A549 (cell line): ENCODE measurements around the gene KCNH3. TPM values are rescaled to one million over a fixed set of nuclear protein-coding genes. Genes with fewer than 3 reads are reported as not detected.

Experiments used
- ATAC-seq, 2 experiments: fragments of 200-7000 bp in 1 of 2; fragments of >200 bp in 1 of 2; cut with Nextera tagmentation in 1 of 2; cut with Tn5 transposase in 1 of 2; 3 replicates each; pipeline versions ENCODE4 v1.8.0 to v1.9.1; 2018 to 2020; ENCODE audit warnings: mild to moderate bottlenecking in 1 of 2, moderate library complexity in 1 of 2
- CTCF ChIA-PET: fragments of 300-600 bp; sonication (Branson Sonifier 250); formaldehyde crosslinking; extraction: SDS; loops from one replicate; lab custom pipeline; 2021; ENCODE audit warnings: antibody characterized with exemption, inconsistent platforms; lab: Yijun Ruan, JAX
- POLR2A ChIA-PET: fragments of 350-600 bp; formaldehyde crosslinking; extraction: SDS; loops from one replicate; lab custom pipeline; 2021; ENCODE audit warnings: antibody characterized with exemption, inconsistent platforms; lab: Yijun Ruan, JAX
- DNase-seq, 2 experiments: peaks; one replicate each; pipeline versions ENCODE4 v3.0.0 to v3.0.0-alpha.2; 2011 to 2016; ENCODE audit warnings: low read depth in 1 of 2, low spot score in 1 of 2
- FAIRE-seq: peaks from 2 replicates; lab custom pipeline; 2011; peaks lifted over from hg19 to GRCh38; lab: Jason Lieb, UNC
- H3K27ac ChIP-seq, 2 experiments: fragments of >200 bp; sonication (Bioruptor Twin); formaldehyde crosslinking; 3 replicates each; pipeline ENCODE4 v1.5.1; 2016 to 2017
- H3K4me1 ChIP-seq: fragments of >200 bp; sonication (Bioruptor Twin); formaldehyde crosslinking; 3 replicates; pipeline ENCODE4 v1.6.1; 2016
- H3K4me2 ChIP-seq: fragments of >200 bp; sonication (Bioruptor Twin); formaldehyde crosslinking; 3 replicates; pipeline ENCODE4 v1.6.1; 2016
- H3K4me3 ChIP-seq: fragments of >200 bp; sonication (Bioruptor Twin); formaldehyde crosslinking; 3 replicates; pipeline ENCODE4 v1.5.1; 2016
- H3K9me3 ChIP-seq: fragments of >200 bp; sonication (Bioruptor Twin); formaldehyde crosslinking; 3 replicates; pipeline ENCODE4 v1.6.1; 2016
- CBX2 ChIP-seq: fragments of 200-600 bp; sonication (generic); IDR thresholded peaks from 2 replicates; pipeline ENCODE4 v1.6.1; 2016; ENCODE audit warnings: low read depth, mild to moderate bottlenecking, borderline replicate concordance
- CBX8 ChIP-seq: fragments of 200-600 bp; sonication (generic); IDR thresholded peaks from 2 replicates; pipeline ENCODE4 v1.6.1; 2016
- CHD2 ChIP-seq: fragments of 150-350 bp; IDR thresholded peaks from 2 replicates; pipeline ENCODE4 v1.6.1; 2014; ENCODE audit warnings: low read length; ENCODE audit not compliant: partially characterized antibody
- EP300 ChIP-seq, 2 experiments: fragments of >200 bp; sonication (Bioruptor Twin); formaldehyde crosslinking; IDR thresholded peaks; 2 replicates in 1 of 2; 3 replicates in 1 of 2; pipeline ENCODE4 v1.6.1; 2016 to 2017
- FOSB ChIP-seq: fragments of 250-450 bp; sonication (Bioruptor Pico); IDR thresholded peaks from 2 replicates; pipeline ENCODE4 v1.5.0; 2020; ENCODE audit warnings: mild to moderate bottlenecking, moderate library complexity
- FOSL2 ChIP-seq, 2 experiments: fragments of 450-650 bp in 1 of 2; fragments of >200 bp in 1 of 2; sonication (Bioruptor Twin) in 1 of 2; formaldehyde crosslinking; IDR thresholded peaks; 2 replicates each; pipeline versions ENCODE4 v1.5.0 to v1.6.1; 2016 to 2020; ENCODE audit warnings: mild to moderate bottlenecking in 1 of 2, moderate library complexity in 1 of 2
- HOXA7 ChIP-seq: fragments of 250-450 bp; sonication (Bioruptor Pico); IDR thresholded peaks from 2 replicates; pipeline ENCODE4 v1.5.0; 2020; ENCODE audit warnings: mild to moderate bottlenecking, moderate library complexity
- KDM1A ChIP-seq: fragments of 200-600 bp; sonication (generic); IDR thresholded peaks from 2 replicates; pipeline ENCODE4 v1.6.1; 2016; ENCODE audit warnings: low read depth, mild to moderate bottlenecking
- NPAS2 ChIP-seq: fragments of 250-450 bp; sonication (Bioruptor Pico); IDR thresholded peaks from 2 replicates; pipeline ENCODE4 v1.8.0; 2022; ENCODE audit warnings: mild to moderate bottlenecking, moderate library complexity, borderline replicate concordance
- NR3C1 ChIP-seq: fragments of >200 bp; sonication (Bioruptor Twin); formaldehyde crosslinking; IDR thresholded peaks from 3 replicates; pipeline ENCODE4 v1.6.1; 2017
- POLR2A ChIP-seq: IDR thresholded peaks from 2 replicates; pipeline ENCODE4 v1.6.1; 2012; ENCODE audit warnings: mild to moderate bottlenecking, low read length
- RAD21 ChIP-seq, 2 experiments: fragments of >200 bp in 1 of 2; sonication (Bioruptor Twin) in 1 of 2; formaldehyde crosslinking in 1 of 2; IDR thresholded peaks in 1 of 2; conservative IDR thresholded peaks in 1 of 2; 2 replicates in 1 of 2; 3 replicates in 1 of 2; pipeline ENCODE4 v1.6.1; 2012 to 2018; ENCODE audit warnings: inconsistent platforms in 1 of 2
- RARB ChIP-seq: fragments of 250-450 bp; sonication (Bioruptor Pico); IDR thresholded peaks from 2 replicates; pipeline ENCODE4 v1.8.0; 2021; ENCODE audit warnings: mild to moderate bottlenecking, moderate library complexity
- RNF2 ChIP-seq: fragments of 200-600 bp; sonication (generic); IDR thresholded peaks from 2 replicates; pipeline ENCODE4 v1.6.1; 2016; ENCODE audit warnings: low read depth, mild to moderate bottlenecking, antibody characterized with exemption, moderate library complexity, borderline replicate concordance
- SMC3 ChIP-seq: fragments of >200 bp; sonication (Bioruptor Twin); formaldehyde crosslinking; IDR thresholded peaks from 3 replicates; pipeline ENCODE4 v1.6.1; 2018; ENCODE audit warnings: inconsistent platforms
- TFCP2L1 ChIP-seq: fragments of 250-450 bp; sonication (Bioruptor Pico); IDR thresholded peaks from 2 replicates; pipeline ENCODE4 v1.5.0; 2021; ENCODE audit warnings: mild to moderate bottlenecking
- ZNF302 ChIP-seq: fragments of 250-450 bp; sonication (Bioruptor Pico); IDR thresholded peaks from 2 replicates; pipeline ENCODE4 v1.9.0; 2021; ENCODE audit warnings: inconsistent platforms, mild to moderate bottlenecking, moderate library complexity
- WGBS: methylation state at CpG from one replicate; pipeline ENCODE4 v1.1.6; 2017; ENCODE audit errors: missing lambda C conversion rate; 5-methylcytosine and 5-hydroxymethylcytosine counted together
- polyA plus RNA-seq, 4 experiments: library from polyadenylated mRNA; depleted of rRNA in 3 of 4; stranded (reverse); fragments of >200 nt; fragmentation: RNase III in 1 of 4; extraction: RNeasy Plus Mini Kit Qiagen cat#74134 plus additional on column Dnase treatment in 1 of 4; gene quantifications; 2 replicates in 3 of 4; 3 replicates in 1 of 4; pipeline ENCODE4 v1.2.3, GENCODE V29; 2011 to 2017
- TF ChIP-seq, protein P1 (sequence below): fragments of >200 bp; sonication (Bioruptor Twin); formaldehyde crosslinking; IDR thresholded peaks from 3 replicates; pipeline ENCODE4 v1.6.1; 2016
- TF ChIP-seq, protein P2 (sequence below): fragments of 150-350 bp; IDR thresholded peaks from 2 replicates; pipeline ENCODE4 v1.6.1; 2014; ENCODE audit warnings: low read depth, mild to moderate bottlenecking, low read length
- TF ChIP-seq, protein P3 (sequence below): fragments of >200 bp; sonication (Bioruptor Twin); formaldehyde crosslinking; IDR thresholded peaks from 2 replicates; pipeline ENCODE4 v1.6.1; 2016

Gene KCNH3
- polyA plus RNA-seq, 2 of the 4 experiments (the other 2 are of a cell fraction), result 1.0 to 2.2 TPM

GRCh38 chr12:49489720-49490119 lies 49.1 kb upstream of the KCNH3 start:
- Histone ChIP-seq H3K4me3 (no peak overlapping the region), H3K4me1 (peaks cover 26% of the 10 kb centered on the region), H3K27ac (no peak overlapping the region), H3K9me3 (no peaks in the 10 kb centered on the region)
- WGBS, result 80% methylated on average over 4 of the region's 4 CpGs
- ChIA-PET POLR2A (interaction anchor here (1.4 kb wide), 1 partner anchor 123 kb away, joined by 5 read pairs; the partner anchor contains the start of gene SPATS2), CTCF (interaction anchor here (1.4 to 3.3 kb wide), 4 partner anchors 11 to 132 kb away, joined by 3 to 20 read pairs (median 18); no protein-coding TSS in a partner anchor)
- FAIRE-seq, result no peak
- TF ChIP-seq CBX8 (no peak), CHD2 (no peak), NR3C1 (no peak), ZNF302 (CRISPR knock-in tag) (no peak), SMC3 (no peak), FOSB (CRISPR knock-in tag) (no peak), EP300 (IDR thresholded peaks at IDR 0.05) (no peak)
- TF ChIP-seq, protein P1, sequence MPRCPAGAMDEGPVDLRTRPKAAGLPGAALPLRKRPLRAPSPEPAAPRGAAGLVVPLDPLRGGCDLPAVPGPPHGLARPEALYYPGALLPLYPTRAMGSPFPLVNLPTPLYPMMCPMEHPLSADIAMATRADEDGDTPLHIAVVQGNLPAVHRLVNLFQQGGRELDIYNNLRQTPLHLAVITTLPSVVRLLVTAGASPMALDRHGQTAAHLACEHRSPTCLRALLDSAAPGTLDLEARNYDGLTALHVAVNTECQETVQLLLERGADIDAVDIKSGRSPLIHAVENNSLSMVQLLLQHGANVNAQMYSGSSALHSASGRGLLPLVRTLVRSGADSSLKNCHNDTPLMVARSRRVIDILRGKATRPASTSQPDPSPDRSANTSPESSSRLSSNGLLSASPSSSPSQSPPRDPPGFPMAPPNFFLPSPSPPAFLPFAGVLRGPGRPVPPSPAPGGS, result no peak
- TF ChIP-seq, protein P2, sequence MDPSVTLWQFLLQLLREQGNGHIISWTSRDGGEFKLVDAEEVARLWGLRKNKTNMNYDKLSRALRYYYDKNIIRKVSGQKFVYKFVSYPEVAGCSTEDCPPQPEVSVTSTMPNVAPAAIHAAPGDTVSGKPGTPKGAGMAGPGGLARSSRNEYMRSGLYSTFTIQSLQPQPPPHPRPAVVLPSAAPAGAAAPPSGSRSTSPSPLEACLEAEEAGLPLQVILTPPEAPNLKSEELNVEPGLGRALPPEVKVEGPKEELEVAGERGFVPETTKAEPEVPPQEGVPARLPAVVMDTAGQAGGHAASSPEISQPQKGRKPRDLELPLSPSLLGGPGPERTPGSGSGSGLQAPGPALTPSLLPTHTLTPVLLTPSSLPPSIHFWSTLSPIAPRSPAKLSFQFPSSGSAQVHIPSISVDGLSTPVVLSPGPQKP, result no peak
- TF ChIP-seq, all 56 proteins: peak for 0
- no peak for DNase-seq
- no peak overlapping the region for H3K4me2 ChIP-seq
- peak in 1 of 2 experiments; percentile 41; a peak in 3 of 6 replicates for ATAC-seq

DNA sequence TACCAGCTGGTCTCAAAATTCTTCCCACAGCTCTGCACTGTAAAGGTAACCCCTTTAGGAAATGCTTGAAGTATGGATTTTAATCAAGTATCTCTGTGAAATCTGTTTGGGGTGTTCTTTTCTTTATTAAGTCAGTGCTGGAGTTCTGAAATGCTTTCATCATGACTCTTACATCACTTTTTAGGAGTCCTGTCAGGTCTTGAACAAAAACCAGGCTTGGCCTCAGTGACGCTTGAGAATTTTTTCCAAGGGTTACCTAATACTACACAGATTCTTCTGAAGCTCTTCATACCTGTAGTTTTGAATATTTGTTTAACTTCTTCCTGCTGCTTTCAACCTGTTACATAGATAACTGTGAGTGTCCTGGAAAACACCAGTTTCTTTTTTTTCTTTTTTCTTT lies 47.0 kb upstream of the KCNH3 start:
- Histone ChIP-seq H3K4me2 (peak overlapping the region; percentile 20; the same call in 2 of the 3 replicates), H3K9me3 (no peaks in the 10 kb centered on the region), H3K27ac (peak overlapping the region; percentile 4 to 71; a peak in 4 of 6 replicates), H3K4me1 (peaks cover 43% of the 10 kb centered on the region), H3K4me3 (no peak overlapping the region)
- ChIA-PET POLR2A (no interaction called here), CTCF (interaction anchor here (1.0 to 3.3 kb wide), 4 partner anchors 12 to 134 kb away, joined by 3 to 20 read pairs (median 18); no protein-coding TSS in a partner anchor)
- TF ChIP-seq POLR2A (no peak), TFCP2L1 (no peak), NPAS2 (CRISPR knock-in tag) (no peak), KDM1A (no peak), RAD21 (conservative IDR thresholded peaks at IDR 0.05 in 1 of 2, IDR thresholded peaks at IDR 0.05 in 1 of 2) (no peak), RARB (CRISPR knock-in tag) (no peak), HOXA7 (CRISPR knock-in tag) (no peak)
- TF ChIP-seq, protein P3, sequence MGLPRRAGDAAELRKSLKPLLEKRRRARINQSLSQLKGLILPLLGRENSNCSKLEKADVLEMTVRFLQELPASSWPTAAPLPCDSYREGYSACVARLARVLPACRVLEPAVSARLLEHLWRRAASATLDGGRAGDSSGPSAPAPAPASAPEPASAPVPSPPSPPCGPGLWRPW, result no peak
- 84% methylated on average over 1 of the region's 1 CpG for WGBS
- ATAC-seq (no peak), DNase-seq (no peak), FAIRE-seq (no peak)

GRCh38 chr12:49493900-49494299 lies 44.9 kb upstream of the KCNH3 start:
- ATAC-seq, result no peak
- ChIA-PET CTCF (interaction anchor here (0.7 to 1.7 kb wide), 3 partner anchors 10 to 21 kb away, joined by 3 to 5 read pairs (median 5); no protein-coding TSS in a partner anchor), POLR2A (interaction anchor here (1.6 kb wide), 1 partner anchor 127 kb away, joined by 3 read pairs; the partner anchor contains the start of gene SPATS2)
- no peak for FAIRE-seq
- DNase-seq, result no peak
- no peak overlapping the region for H3K4me2 ChIP-seq
- H3K4me3 ChIP-seq, result no peak overlapping the region
- 88% methylated on average over 2 of the region's 2 CpGs for WGBS
- TF ChIP-seq KDM1A, result no peak
- no peak for TF ChIP-seq CBX2
- TF ChIP-seq FOSL2 (IDR thresholded peaks at IDR 0.05), result no peak
- no peak for TF ChIP-seq FOSL2 (CRISPR knock-in tag; IDR thresholded peaks at IDR 0.05)
- no peak for TF ChIP-seq RNF2
- no peak overlapping the region for H3K27ac ChIP-seq
- no peaks in the 10 kb centered on the region for H3K9me3 ChIP-seq
- peaks cover 60% of the 10 kb centered on the region for H3K4me1 ChIP-seq
